Epithelial cell of esophagus (primary cell): Measurements from ENCODE around the gene C19orf85.

Source experiments
- DNase-seq: peaks from one replicate; pipeline ENCODE4 v3.0.0; 2010; ENCODE audit warnings: low read depth
- H3K4me3 ChIP-seq: 2 replicates; pipeline ENCODE4 v1.5.1; 2011; ENCODE audit warnings: mild to moderate bottlenecking, low read length, control low read depth
- TF ChIP-seq, protein P1 (sequence below): IDR thresholded peaks from 2 replicates; pipeline ENCODE4 v1.5.1; 2011; ENCODE audit warnings: low read depth, mild to moderate bottlenecking, low read length, control low read depth, inconsistent platforms; ENCODE audit not compliant: insufficient read depth; ENCODE audit errors: missing control alignments

C19orf85 gene

DNA sequence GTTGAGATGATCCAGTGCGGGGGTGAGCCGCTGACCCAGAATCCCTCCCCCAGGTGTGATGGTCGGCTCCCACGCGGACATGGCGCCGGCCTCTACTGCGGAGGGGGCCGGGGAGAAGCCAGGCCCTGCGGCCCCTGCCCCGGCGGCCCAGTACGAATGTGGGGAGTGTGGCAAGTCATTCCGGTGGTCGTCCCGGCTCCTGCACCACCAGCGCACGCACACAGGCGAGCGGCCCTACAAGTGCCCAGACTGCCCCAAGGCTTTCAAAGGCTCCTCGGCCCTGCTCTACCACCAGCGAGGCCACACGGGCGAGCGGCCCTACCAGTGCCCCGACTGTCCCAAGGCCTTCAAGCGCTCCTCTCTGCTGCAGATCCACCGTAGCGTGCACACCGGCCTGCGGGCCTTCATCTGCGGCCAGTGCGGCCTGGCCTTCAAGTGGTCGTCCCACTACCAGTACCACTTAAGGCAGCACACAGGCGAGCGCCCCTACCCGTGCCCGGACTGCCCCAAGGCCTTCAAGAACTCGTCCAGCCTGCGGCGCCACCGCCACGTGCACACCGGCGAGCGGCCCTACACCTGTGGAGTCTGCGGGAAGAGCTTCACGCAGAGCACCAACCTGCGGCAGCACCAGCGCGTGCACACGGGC is 16.7 kb upstream of the C19orf85 start:
- TF ChIP-seq, protein P1, sequence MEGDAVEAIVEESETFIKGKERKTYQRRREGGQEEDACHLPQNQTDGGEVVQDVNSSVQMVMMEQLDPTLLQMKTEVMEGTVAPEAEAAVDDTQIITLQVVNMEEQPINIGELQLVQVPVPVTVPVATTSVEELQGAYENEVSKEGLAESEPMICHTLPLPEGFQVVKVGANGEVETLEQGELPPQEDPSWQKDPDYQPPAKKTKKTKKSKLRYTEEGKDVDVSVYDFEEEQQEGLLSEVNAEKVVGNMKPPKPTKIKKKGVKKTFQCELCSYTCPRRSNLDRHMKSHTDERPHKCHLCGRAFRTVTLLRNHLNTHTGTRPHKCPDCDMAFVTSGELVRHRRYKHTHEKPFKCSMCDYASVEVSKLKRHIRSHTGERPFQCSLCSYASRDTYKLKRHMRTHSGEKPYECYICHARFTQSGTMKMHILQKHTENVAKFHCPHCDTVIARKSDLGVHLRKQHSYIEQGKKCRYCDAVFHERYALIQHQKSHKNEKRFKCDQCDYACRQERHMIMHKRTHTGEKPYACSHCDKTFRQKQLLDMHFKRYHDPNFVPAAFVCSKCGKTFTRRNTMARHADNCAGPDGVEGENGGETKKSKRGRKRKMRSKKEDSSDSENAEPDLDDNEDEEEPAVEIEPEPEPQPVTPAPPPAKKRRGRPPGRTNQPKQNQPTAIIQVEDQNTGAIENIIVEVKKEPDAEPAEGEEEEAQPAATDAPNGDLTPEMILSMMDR = no peak
- no peak overlapping the region for H3K4me3 ChIP-seq
- no peak for DNase-seq

DNA sequence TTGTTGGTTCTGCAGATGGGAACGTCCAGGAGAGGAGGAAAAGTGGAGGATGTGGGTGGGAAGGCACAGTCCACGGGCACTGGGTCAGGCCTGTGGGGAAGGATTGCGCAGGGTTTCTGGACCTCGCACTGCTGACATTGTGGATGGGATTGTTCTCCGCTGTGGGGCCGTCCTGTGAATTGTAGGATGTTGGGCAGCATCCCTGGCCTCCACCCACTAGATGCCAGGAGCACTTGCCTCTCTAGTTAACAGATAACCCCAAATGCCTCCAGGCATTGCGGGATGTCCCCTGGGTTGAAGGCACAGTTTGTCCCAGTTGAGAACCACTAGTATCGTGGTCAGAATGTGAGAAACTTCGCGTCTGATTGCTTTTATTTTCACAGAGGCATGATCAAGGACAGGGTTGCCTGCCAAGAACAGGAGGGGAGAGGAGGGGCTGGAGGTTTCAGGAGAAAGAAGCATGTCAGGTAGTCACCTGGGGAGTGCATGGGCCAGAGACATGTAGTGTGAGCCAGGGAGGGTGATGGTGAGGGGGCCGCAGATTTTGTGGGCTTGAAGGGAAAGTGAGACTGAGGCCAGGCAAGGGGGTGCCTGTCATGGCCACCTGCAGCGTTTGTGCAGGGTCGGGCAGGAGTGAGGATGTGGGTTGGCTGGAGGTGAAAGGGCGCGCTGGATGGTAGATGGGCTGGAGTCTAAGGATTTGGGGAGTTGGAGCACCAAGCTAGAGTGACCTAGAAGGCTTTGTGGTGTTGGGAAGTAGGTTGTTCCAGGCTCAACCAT is 15.1 kb upstream of the C19orf85 start:
- H3K4me3 ChIP-seq = no peak overlapping the region
- DNase-seq = no peak
- TF ChIP-seq, protein P1 = no peak

DNA sequence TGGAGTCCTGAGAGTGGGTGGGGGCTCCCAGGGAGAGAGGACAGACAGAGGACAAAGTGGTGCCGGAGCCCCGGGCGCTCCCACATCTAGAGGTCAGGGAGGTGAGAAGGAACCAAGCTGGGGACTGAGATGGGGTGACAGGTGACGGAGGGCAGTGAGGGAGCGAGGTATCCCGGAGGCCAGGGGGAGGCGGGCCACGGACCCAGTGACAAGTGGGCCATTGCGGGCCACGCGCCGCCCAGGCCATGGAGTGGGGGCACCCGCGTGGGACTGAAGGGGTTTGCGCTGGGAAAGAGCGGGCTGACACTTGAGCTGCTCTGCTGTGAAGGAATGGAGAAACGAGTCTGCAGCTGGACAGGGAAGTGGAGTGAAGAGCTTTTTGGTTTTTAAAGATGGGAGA is 14.5 kb upstream of the C19orf85 start:
- DNase-seq = no peak
- H3K4me3 ChIP-seq = no peak overlapping the region
- TF ChIP-seq, protein P1 = no peak

DNA sequence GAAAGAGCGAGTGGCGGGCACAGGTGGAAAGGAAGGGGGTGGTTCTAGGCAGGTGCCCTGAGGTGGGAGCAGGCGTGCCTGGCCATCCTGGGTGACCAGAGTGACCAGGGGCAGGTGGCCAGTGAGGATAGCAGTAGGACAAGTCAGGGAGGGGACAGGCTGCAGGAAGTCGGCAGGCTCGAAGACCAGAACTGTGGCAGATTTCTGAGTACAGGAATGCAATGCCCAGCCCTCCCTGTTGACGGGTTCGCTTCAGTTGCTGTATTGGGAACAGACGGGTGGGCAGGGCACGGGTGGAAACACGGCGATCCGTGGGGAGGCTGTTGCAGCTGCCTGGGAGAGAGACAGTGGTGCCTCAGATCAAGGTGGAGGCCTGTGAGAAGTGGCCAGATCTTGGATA is 13.8 kb upstream of the C19orf85 start:
- no peak overlapping the region for H3K4me3 ChIP-seq
- TF ChIP-seq, protein P1 = no peak

DNA sequence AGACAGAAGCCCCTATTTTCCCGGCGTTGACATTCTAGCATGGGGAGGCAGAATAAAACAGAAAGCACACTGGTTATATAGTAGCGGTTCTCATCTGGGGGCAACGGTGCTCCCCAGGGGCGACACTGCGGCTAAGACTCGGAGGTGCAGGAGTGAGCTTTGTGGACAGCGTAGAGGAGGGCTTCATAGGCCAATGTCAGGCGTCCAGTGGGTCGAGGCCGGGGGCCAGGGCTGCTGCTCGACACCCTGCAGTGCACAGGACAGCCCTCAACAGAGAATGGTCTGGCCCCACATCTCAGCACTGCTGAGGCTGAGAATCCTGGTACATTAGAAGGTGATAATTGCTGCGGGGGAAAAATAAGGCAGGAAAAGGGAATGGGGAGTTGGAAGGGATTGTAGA is 13.4 kb upstream of the C19orf85 start:
- TF ChIP-seq, protein P1 = no peak
- DNase-seq = no peak
- peak overlapping the region; percentile 71 for H3K4me3 ChIP-seq

More for the DNA sequence above, 13.8 kb upstream of the C19orf85 start:
- DNase-seq = no peak

DNA sequence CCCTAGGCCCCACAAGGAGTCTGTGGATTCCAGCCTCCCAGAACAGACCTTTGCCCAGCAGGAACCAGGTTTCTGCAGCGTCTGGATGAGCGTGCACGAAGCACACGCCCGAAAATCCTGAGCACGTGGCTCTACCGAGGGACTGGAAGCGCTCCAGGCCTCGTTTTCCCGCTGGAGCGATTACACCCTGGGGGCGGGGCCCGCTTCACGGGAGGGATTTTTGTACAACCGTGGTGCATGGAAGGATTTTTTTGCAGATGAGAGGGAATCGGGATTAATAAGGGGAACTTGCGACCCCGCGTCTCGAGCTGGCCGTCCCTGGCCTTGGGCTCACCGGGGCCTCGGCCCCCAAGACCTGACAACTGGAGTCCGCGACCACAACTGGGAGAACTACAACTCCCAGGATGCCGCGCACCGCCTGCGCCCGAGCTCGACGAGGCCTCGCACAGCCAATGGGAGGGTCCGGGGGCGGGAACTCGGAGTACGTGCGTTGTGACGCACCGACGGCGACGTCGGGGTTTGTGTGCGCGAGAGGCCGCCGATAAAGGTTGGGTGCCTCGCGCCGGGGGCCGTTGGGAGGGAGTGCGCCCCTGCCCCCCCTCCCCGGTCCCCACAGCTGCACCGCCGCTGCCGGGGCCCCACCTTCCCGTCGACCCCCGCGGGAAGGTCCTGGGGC is 11.7 kb upstream of the C19orf85 start, which contains the start of gene ZNF628:
Gene ZNF628 (plus strand): TSS at position 518 of the 676 bp plus-strand sequence. CDS start 3,294 bp downstream, outside the sequence.
- peak within 1 kb of the TSS; percentile 71 for H3K4me3 ChIP-seq
- peak; percentile 99 for DNase-seq
- TF ChIP-seq, protein P1 = no peak
